ENCODE results near the gene FUT3. TPM values are rescaled to one million over a fixed set of nuclear protein-coding genes. Genes with fewer than 3 reads are reported as not detected.

The FUT3 gene
- total RNA-seq, 1 experiment from 2014 or later: 2.6 TPM

DNA sequence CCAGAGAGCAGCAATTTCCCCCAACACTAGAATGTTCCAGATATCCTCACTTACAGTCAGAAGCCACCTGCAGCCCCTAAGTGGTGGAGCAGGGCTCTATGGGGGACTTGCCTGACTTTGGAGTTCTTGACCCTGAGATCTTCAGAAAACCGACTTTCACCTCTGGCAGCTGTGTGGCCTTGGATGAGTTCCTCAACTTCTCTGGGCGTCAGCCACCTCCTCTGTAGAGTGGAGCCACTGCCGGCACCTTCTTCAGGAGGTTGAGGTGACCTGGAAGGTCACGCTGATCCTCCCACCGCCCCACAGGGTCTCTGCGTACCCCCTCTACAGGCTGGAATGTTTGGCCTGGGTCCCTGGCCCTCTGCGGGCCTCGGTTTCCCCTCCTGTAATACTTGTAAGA, 26.2 kb upstream of the FUT3 start:
- TF ChIP-seq, protein P1, sequence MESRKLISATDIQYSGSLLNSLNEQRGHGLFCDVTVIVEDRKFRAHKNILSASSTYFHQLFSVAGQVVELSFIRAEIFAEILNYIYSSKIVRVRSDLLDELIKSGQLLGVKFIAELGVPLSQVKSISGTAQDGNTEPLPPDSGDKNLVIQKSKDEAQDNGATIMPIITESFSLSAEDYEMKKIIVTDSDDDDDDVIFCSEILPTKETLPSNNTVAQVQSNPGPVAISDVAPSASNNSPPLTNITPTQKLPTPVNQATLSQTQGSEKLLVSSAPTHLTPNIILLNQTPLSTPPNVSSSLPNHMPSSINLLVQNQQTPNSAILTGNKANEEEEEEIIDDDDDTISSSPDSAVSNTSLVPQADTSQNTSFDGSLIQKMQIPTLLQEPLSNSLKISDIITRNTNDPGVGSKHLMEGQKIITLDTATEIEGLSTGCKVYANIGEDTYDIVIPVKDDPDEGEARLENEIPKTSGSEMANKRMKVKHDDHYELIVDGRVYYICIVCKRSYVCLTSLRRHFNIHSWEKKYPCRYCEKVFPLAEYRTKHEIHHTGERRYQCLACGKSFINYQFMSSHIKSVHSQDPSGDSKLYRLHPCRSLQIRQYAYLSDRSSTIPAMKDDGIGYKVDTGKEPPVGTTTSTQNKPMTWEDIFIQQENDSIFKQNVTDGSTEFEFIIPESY (IDR thresholded peaks at IDR 0.05; ENCODE audit: extremely low read depth, insufficient replicate concordance, low read length): no peak
- TF ChIP-seq ZNF274 (IDR thresholded peaks at IDR 0.05; ENCODE audit: low read depth, low read length) (no peak), JUND (IDR thresholded peaks at IDR 0.05) (no peak), CEBPB (IDR thresholded peaks at IDR 0.05; ENCODE audit: low read depth) (no peak), RAD21 (IDR thresholded peaks at IDR 0.05; ENCODE audit: low read depth) (no peak), SRF (IDR thresholded peaks at IDR 0.05; ENCODE audit: low read depth) (no peak), FOSL1 (IDR thresholded peaks at IDR 0.05; ENCODE audit: low read depth) (no peak), ZFX (IDR thresholded peaks at IDR 0.05) (no peak), TCF7L2 (IDR thresholded peaks at IDR 0.05; ENCODE audit: borderline replicate concordance, extremely low read depth, insufficient read depth, insufficient read length) (no peak), EGR1 (IDR thresholded peaks at IDR 0.05; ENCODE audit: low read depth) (no peak), YY1 (IDR thresholded peaks at IDR 0.05; ENCODE audit: extremely low read depth, insufficient replicate concordance, low read depth, low read length) (no peak), CBX3 (IDR thresholded peaks at IDR 0.05; ENCODE audit: low read depth) (no peak), SIN3A (IDR thresholded peaks at IDR 0.05; ENCODE audit: low read depth) (no peak)
- TF ChIP-seq, protein P2, sequence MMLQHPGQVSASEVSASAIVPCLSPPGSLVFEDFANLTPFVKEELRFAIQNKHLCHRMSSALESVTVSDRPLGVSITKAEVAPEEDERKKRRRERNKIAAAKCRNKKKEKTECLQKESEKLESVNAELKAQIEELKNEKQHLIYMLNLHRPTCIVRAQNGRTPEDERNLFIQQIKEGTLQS (IDR thresholded peaks at IDR 0.05): no peak
- TF ChIP-seq, protein P3, sequence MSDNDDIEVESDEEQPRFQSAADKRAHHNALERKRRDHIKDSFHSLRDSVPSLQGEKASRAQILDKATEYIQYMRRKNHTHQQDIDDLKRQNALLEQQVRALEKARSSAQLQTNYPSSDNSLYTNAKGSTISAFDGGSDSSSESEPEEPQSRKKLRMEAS (IDR thresholded peaks at IDR 0.05): no peak
- no peak overlapping the region for H2AFZ ChIP-seq (ENCODE audit: low read depth, low read length, poor library complexity, severe bottlenecking)
- no peak overlapping the region for H3K4me2 ChIP-seq (ENCODE audit: low read length)
- CTCF ChIA-PET: no interaction called here
- no peaks in the 10 kb centered on the region for H4K20me1 ChIP-seq (ENCODE audit: insufficient read depth)
- H3K9me2 ChIP-seq (ENCODE audit: insufficient read depth): no peaks in the 10 kb centered on the region
- ATAC-seq (no peak), DNase-seq (ENCODE audit: low read depth, low spot score) (no peak)
- H3K79me2 ChIP-seq (ENCODE audit: insufficient read depth, low read length): no peaks in the 10 kb centered on the region
- no TSS peak for BruUV-seq (replicated peaks)
- H3K9me3 ChIP-seq (ENCODE audit: control insufficient read depth in 1 of 2, insufficient read depth in 1 of 2, low read depth in 1 of 2, low read length in 2 of 2): no peaks in the 10 kb centered on the region
- no peak overlapping the region for H3K4me3 ChIP-seq (replicated peaks in 1 of 2; ENCODE audit: low read depth in 1 of 2, low read length in 2 of 2)
- no peak overlapping the region for H3K9ac ChIP-seq (ENCODE audit: low read length)
- H3K4me1 ChIP-seq (ENCODE audit: control insufficient read depth in 1 of 2, insufficient read depth in 2 of 2, low read length in 2 of 2): peaks cover 17 to 30% of the 10 kb centered on the region in 2 experiments
- no peaks in the 10 kb centered on the region for H3K36me3 ChIP-seq (ENCODE audit: control insufficient read depth in 1 of 2, insufficient read depth in 2 of 2, low read length in 2 of 2)
- intact Hi-C loops (cut with micrococcal nuclease): no loop called here
- H3K27ac ChIP-seq (ENCODE audit: low read depth, low read length): no peak overlapping the region
- RAD21 ChIA-PET (ENCODE audit: low non-redundant PET in 1 of 2, low total read pairs in 2 of 2, uncharacterized antibody in 2 of 2, unreplicated experiment in 2 of 2): no interaction called here
- POLR2A ChIA-PET: no interaction called here
- H3K27me3 ChIP-seq (ENCODE audit: insufficient read depth, low read length): no peaks in the 10 kb centered on the region

All from HCT116 (cell line).